Ishikawa (cell line): ENCODE measurements around the gene ARFRP1.

Experiments used
- CEBPB ChIP-seq: IDR thresholded peaks from 2 replicates; pipeline ENCODE4 v1.6.1; 2012
- CREB1 ChIP-seq: IDR thresholded peaks from 2 replicates; pipeline ENCODE4 v1.6.1; 2012; ENCODE audit warnings: low read depth
- EGR1 ChIP-seq: IDR thresholded peaks from 2 replicates; pipeline ENCODE4 v1.6.1; 2012
- EP300 ChIP-seq: IDR thresholded peaks from 2 replicates; pipeline ENCODE4 v1.6.1; 2012; ENCODE audit warnings: borderline replicate concordance
- FOXM1 ChIP-seq: IDR thresholded peaks from 2 replicates; pipeline ENCODE4 v1.6.1; 2012; ENCODE audit warnings: low read depth, borderline replicate concordance
- NFIC ChIP-seq: IDR thresholded peaks from 2 replicates; pipeline ENCODE4 v1.6.1; 2012
- RAD21 ChIP-seq: IDR thresholded peaks from 2 replicates; pipeline ENCODE4 v1.6.1; 2012; ENCODE audit warnings: low read depth
- TAF1 ChIP-seq: IDR thresholded peaks from 2 replicates; pipeline ENCODE4 v1.6.1; 2012; ENCODE audit warnings: low read depth, mild to moderate bottlenecking
- TCF12 ChIP-seq: IDR thresholded peaks from 2 replicates; pipeline ENCODE4 v1.6.1; 2012; ENCODE audit warnings: low read depth
- TEAD4 ChIP-seq: IDR thresholded peaks from 2 replicates; pipeline ENCODE4 v1.6.1; 2012
- YY1 ChIP-seq: IDR thresholded peaks from 2 replicates; pipeline ENCODE4 v1.6.1; 2012; ENCODE audit warnings: low read depth
- ZBTB7A ChIP-seq: IDR thresholded peaks from 2 replicates; pipeline ENCODE4 v1.6.1; 2012; ENCODE audit warnings: low read depth
- TF ChIP-seq, protein P1 (sequence below): IDR thresholded peaks from 2 replicates; pipeline ENCODE4 v1.6.1; 2012
- TF ChIP-seq, protein P2 (sequence below): IDR thresholded peaks from 2 replicates; pipeline ENCODE4 v1.6.1; 2012; ENCODE audit warnings: low read depth, mild to moderate bottlenecking
- TF ChIP-seq, protein P3 (sequence below): IDR thresholded peaks from 2 replicates; pipeline ENCODE4 v1.6.1; 2012

ARFRP1 gene

DNA sequence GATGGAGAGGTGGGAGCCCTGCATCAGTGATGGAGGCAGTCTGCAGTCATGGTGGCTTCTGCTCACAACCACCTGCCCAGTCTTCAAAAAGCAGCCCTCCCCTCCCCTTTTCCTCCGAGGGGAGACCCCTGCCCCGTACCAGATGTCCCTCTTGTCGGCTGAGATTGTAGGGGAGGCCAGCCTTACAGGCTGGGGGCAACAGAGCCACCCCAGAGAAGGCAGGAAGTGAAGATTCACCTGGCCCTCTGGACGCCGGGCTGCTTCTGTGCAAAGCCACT is 6.8 kb downstream of the ARFRP1 start:
- no peak for TF ChIP-seq EGR1

DNA sequence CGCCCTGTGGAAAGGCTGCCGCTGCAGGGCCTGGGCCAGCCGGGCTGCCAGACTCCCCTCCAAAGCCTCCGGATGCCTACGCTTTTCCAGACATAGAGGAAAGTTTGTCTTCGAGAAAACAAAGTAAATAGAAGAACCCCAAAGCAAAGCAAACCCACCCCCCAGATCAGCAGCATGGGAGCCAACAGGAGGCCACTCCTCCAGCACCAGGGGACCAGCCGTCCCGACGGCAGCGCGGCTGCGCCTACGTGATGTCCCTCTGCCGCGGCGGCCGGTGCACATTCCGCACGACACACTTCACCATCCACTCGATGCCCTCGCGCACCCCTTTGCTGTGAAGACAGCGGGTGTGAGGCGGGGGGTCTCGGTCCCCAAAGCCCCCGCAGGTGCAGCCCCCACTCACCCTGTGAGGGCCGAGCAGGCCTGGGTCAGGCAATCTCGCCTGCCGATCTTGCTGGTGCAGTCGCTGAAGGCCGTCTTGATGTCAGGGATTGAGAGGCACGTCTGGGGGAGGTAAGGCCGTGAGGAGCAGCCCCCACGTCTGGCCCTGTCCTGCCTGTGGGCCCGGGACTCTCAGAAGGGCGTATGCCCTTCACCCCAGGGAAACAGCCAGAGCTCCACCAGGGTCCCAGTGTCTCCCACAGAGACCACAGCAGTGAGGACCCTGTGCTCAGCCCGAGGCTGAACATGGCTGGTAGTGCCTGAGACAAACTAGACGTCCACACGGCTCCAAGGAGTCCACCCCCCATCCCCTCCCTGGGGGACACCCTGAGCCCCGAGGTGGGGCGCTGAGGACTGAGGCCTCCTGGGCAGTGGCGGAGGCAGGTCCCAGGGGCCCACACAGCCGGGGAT is 7.4 kb downstream of the ARFRP1 start:
- TF ChIP-seq EGR1: no peak
- TF ChIP-seq, protein P1, sequence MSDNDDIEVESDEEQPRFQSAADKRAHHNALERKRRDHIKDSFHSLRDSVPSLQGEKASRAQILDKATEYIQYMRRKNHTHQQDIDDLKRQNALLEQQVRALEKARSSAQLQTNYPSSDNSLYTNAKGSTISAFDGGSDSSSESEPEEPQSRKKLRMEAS: no peak
- TF ChIP-seq TAF1: no peak
- no peak for TF ChIP-seq YY1
- TF ChIP-seq EP300: no peak
- TF ChIP-seq FOXM1: no peak
- TF ChIP-seq, protein P2, sequence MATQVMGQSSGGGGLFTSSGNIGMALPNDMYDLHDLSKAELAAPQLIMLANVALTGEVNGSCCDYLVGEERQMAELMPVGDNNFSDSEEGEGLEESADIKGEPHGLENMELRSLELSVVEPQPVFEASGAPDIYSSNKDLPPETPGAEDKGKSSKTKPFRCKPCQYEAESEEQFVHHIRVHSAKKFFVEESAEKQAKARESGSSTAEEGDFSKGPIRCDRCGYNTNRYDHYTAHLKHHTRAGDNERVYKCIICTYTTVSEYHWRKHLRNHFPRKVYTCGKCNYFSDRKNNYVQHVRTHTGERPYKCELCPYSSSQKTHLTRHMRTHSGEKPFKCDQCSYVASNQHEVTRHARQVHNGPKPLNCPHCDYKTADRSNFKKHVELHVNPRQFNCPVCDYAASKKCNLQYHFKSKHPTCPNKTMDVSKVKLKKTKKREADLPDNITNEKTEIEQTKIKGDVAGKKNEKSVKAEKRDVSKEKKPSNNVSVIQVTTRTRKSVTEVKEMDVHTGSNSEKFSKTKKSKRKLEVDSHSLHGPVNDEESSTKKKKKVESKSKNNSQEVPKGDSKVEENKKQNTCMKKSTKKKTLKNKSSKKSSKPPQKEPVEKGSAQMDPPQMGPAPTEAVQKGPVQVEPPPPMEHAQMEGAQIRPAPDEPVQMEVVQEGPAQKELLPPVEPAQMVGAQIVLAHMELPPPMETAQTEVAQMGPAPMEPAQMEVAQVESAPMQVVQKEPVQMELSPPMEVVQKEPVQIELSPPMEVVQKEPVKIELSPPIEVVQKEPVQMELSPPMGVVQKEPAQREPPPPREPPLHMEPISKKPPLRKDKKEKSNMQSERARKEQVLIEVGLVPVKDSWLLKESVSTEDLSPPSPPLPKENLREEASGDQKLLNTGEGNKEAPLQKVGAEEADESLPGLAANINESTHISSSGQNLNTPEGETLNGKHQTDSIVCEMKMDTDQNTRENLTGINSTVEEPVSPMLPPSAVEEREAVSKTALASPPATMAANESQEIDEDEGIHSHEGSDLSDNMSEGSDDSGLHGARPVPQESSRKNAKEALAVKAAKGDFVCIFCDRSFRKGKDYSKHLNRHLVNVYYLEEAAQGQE: no peak
- no peak for TF ChIP-seq CREB1

DNA sequence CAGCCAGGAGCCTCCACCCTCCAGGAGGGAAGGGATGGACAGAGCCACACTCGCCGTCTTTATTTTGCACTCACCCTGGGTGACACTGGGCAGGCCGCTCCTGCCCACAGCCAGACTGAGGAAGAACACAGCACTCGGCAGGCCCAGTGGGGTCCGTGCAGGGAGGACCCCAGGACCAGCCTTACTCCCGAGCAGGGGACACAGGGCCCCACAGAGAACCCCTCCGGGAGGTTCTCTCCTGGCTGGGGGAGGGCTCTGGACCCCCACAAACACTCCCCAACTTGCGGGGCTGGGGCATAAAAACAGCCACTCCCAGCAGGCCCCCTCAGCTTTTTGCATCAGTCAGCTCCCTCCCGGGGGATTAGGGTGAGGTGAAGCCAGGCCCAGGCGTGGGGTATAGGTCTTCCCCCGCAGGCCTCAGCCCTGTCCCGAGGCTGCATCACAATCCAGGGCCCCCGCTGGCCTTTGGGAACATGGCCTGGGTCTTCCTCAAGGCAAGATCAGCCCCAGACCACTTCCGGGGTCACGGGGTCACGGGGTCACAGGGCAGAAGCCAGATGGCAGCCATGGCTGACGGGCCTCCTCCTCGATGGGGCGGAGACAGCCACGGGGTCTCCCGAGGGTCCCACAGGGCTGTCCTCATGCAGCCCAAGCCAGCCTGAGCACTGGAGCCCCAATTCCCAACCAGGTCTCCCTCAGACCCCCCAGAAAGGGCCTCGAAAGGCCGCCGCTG is 8.1 kb downstream of the ARFRP1 start:
- TF ChIP-seq, protein P2: no peak
- TF ChIP-seq YY1 (no peak), TAF1 (no peak), TEAD4 (no peak)
- TF ChIP-seq, protein P1: no peak

DNA sequence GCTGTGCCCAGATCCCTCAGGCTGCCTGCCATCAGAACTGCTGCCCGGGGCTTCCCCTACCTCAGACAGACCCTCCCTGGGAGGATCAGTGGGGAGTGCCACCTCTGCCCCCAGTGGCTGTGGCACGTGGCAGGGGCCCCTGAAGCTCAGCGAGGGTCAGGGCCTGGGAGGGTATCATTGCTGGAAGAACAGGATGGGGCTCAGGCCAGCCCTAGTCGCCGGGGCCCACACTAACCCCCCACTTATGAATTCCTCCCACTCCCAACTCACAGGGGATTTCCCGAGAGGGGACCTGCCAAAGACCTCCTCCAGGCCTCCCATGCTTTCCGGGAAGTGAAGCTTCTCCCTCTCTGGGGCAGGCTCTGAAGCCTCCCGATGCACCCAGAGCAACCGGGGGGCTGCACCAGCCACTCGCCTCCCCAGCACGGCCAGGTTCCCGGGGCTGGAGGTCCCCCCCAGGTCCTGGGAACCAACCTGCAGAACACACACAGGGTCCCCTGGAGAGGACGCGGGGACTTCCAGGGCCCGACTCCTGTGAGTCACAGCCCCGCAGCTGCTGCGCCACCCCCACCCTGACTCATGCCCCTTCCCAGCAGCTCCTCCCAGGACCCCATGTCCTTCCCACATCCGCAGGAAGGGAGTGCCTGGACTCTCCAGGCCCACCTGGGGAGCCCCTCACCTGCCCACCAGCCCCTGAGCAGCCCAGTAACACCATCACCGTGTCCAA is 8.9 kb downstream of the ARFRP1 start:
- TF ChIP-seq CEBPB (no peak), TEAD4 (no peak), NFIC (no peak), RAD21 (no peak), TAF1 (no peak), FOXM1 (no peak)

DNA sequence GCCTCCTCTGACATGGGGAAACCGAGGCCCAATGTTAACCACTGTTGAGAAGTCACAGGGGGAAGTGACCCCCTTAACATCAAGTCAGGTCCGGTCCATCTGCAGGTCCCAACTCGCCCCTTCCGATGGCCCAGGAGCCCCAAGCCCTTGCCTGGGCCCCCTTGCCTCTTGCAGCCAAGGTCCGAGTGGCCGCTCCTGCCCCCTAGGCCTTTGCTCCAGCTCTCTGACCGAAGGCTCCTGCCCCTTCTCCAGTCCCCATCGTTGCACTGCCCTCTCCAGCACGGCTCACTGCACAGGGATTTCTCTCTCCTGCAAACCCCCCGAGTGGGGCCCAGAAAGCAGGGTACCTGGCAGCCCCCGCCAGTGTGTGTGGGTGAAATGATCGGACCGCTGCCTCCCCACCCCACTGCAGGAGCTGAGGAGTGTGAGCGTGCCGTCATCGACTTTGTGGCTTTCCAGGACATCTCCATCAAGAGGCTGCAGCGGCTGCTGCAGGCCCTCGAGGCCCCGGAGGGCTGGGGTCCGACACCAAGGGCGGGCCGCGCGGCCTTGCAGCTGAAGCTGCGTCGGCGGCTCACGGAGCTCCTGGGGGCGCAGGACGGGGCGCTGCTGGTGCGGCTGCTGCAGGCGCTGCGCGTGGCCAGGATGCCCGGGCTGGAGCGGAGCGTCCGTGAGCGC is 9.8 kb downstream of the ARFRP1 start:
- TF ChIP-seq CREB1 (no peak), CEBPB (no peak), YY1 (no peak), EGR1 (no peak), TEAD4 (no peak), TCF12 (no peak), NFIC (no peak), EP300 (no peak), RAD21 (no peak), TAF1 (no peak), ZBTB7A (no peak), FOXM1 (no peak)
- TF ChIP-seq, protein P1: no peak
- TF ChIP-seq, protein P2: no peak
- TF ChIP-seq, protein P3, sequence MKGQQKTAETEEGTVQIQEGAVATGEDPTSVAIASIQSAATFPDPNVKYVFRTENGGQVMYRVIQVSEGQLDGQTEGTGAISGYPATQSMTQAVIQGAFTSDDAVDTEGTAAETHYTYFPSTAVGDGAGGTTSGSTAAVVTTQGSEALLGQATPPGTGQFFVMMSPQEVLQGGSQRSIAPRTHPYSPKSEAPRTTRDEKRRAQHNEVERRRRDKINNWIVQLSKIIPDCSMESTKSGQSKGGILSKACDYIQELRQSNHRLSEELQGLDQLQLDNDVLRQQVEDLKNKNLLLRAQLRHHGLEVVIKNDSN: no peak
